Mesenchymal stem cell (in vitro differentiated cells and primary cell): ENCODE measurements around the gene AKNA.

Experiments used
- DNase-seq: peaks from one replicate; pipeline ENCODE4 v3.0.0-alpha.2; 2013
- H2AFZ ChIP-seq: one replicate; pipeline ENCODE4 v1.6.1; 2013; ENCODE audit warnings: low read depth, mild to moderate bottlenecking, control low read depth, inconsistent platforms, low read length, moderate library complexity
- H2AK5ac ChIP-seq: 2 replicates; pipeline ENCODE4 v1.6.1; 2013; ENCODE audit warnings: low read length, moderate library complexity, mild to moderate bottlenecking, inconsistent platforms; ENCODE audit not compliant: severe bottlenecking
- H2BK120ac ChIP-seq: one replicate; pipeline ENCODE4 v1.6.1; 2013; ENCODE audit warnings: low read depth, mild to moderate bottlenecking, inconsistent platforms, low read length, moderate library complexity
- H2BK12ac ChIP-seq, 2 experiments: one replicate each; pipeline ENCODE4 v1.6.1; 2013; ENCODE audit warnings: inconsistent platforms in 2 of 2, low read length in 2 of 2, mild to moderate bottlenecking in 2 of 2, moderate library complexity in 2 of 2, control low read depth in 1 of 2
- H2BK15ac ChIP-seq: one replicate; pipeline ENCODE4 v1.6.1; 2013; ENCODE audit warnings: mild to moderate bottlenecking, low read depth, inconsistent platforms; ENCODE audit not compliant: poor library complexity, severe bottlenecking
- H2BK5ac ChIP-seq: 2 replicates; pipeline ENCODE4 v1.6.1; 2013; ENCODE audit warnings: low read depth, mild to moderate bottlenecking, low read length, control low read depth, inconsistent platforms; ENCODE audit not compliant: poor library complexity, severe bottlenecking
- H3K14ac ChIP-seq, 2 experiments: one replicate each; pipeline ENCODE4 v1.6.1; 2013; ENCODE audit warnings: inconsistent platforms in 2 of 2, low read length in 2 of 2, control low read depth in 1 of 2, mild to moderate bottlenecking in 1 of 2, moderate library complexity in 1 of 2
- H3K18ac ChIP-seq, 2 experiments: one replicate each; pipeline ENCODE4 v1.6.1; 2013; ENCODE audit warnings: inconsistent platforms in 2 of 2, low read length in 2 of 2, control low read depth in 1 of 2, low read depth in 1 of 2, mild to moderate bottlenecking in 1 of 2
- H3K23ac ChIP-seq, 2 experiments: one replicate each; pipeline ENCODE4 v1.6.1; 2013; ENCODE audit warnings: inconsistent platforms in 2 of 2, low read length in 2 of 2, mild to moderate bottlenecking in 2 of 2, moderate library complexity in 2 of 2, control low read depth in 1 of 2
- H3K27ac ChIP-seq: 2 replicates; pipeline ENCODE4 v1.5.1; 2013; ENCODE audit warnings: mild to moderate bottlenecking, moderate library complexity, low read length, control low read depth, inconsistent platforms; ENCODE audit not compliant: poor library complexity, severe bottlenecking
- H3K27me3 ChIP-seq, 2 experiments: 2 replicates each; pipeline versions ENCODE4 v1.6.1 to v1.7.0; 2013; ENCODE audit warnings: low read length in 2 of 2, mild to moderate bottlenecking in 2 of 2, moderate library complexity in 2 of 2, control low read depth in 1 of 2, inconsistent platforms in 1 of 2; ENCODE audit not compliant: control insufficient read depth in 1 of 2, insufficient read depth in 1 of 2
- H3K36me3 ChIP-seq, 2 experiments: 2 replicates each; pipeline versions ENCODE4 v1.6.1 to v1.7.0; 2013; ENCODE audit warnings: low read length in 2 of 2, control low read depth in 1 of 2, inconsistent platforms in 1 of 2, low read depth in 1 of 2, mild to moderate bottlenecking in 1 of 2; ENCODE audit not compliant: insufficient read depth in 2 of 2, control insufficient read depth in 1 of 2
- H3K4ac ChIP-seq, 2 experiments: one replicate each; pipeline ENCODE4 v1.6.1; 2013; ENCODE audit warnings: inconsistent platforms in 2 of 2, low read length in 2 of 2, mild to moderate bottlenecking in 2 of 2, moderate library complexity in 2 of 2, control low read depth in 1 of 2, low read depth in 1 of 2
- H3K4me1 ChIP-seq: 2 replicates; pipeline ENCODE4 v1.6.1; 2013; ENCODE audit warnings: low read depth, low read length, control low read depth; ENCODE audit not compliant: control insufficient read depth, insufficient read depth
- H3K4me2 ChIP-seq: 2 replicates; pipeline ENCODE4 v1.6.1; 2013; ENCODE audit warnings: low read length, mild to moderate bottlenecking, inconsistent platforms; ENCODE audit not compliant: poor library complexity, severe bottlenecking
- H3K4me3 ChIP-seq, 2 experiments: 2 replicates each; pipeline versions ENCODE4 v1.5.1 to v1.7.0; 2013; ENCODE audit warnings: low read length in 2 of 2, mild to moderate bottlenecking in 2 of 2, control low read depth in 1 of 2, low read depth in 1 of 2; ENCODE audit not compliant: insufficient read depth in 1 of 2
- H3K79me1 ChIP-seq: replicated peaks from 2 replicates; pipeline ENCODE4 v1.6.1; 2013; ENCODE audit warnings: mild to moderate bottlenecking, control low read depth, low read length, inconsistent platforms; ENCODE audit not compliant: poor library complexity, severe bottlenecking
- H3K9ac ChIP-seq: 2 replicates; pipeline ENCODE4 v1.7.0; 2013; ENCODE audit warnings: mild to moderate bottlenecking, low read length, moderate library complexity
- H3K9me3 ChIP-seq: 2 replicates; pipeline ENCODE4 v1.7.0; 2013; ENCODE audit warnings: mild to moderate bottlenecking, low read length; ENCODE audit not compliant: control insufficient read depth
- H4K8ac ChIP-seq: one replicate; pipeline ENCODE4 v1.6.1; 2013; ENCODE audit warnings: inconsistent platforms, mild to moderate bottlenecking, low read length, moderate library complexity
- H4K91ac ChIP-seq: one replicate; pipeline ENCODE4 v1.6.1; 2013; ENCODE audit warnings: mild to moderate bottlenecking, low read length, inconsistent platforms
- WGBS: methylation state at CpG from one replicate; pipeline ENCODE4 v1.1.7; 2013; ENCODE audit warnings: mixed read lengths; 5-methylcytosine and 5-hydroxymethylcytosine counted together

AKNA gene

GRCh38 chr9:114388764-114389375 is 1.1 kb upstream of the AKNA start:
- Histone ChIP-seq H3K23ac (no peak overlapping the region), H2AK5ac (peak overlapping the region; percentile 5), H3K9ac (peak overlapping the region; percentile 90), H2BK12ac (peak overlapping the region; percentile 92), H4K8ac (peak overlapping the region; percentile 77), H2BK5ac (no peak overlapping the region), H3K9me3 (no peaks in the 10 kb centered on the region), H2AFZ (no peak overlapping the region), H2BK15ac (no peak overlapping the region), H3K4me2 (no peak overlapping the region), H3K4me1 (peaks cover 30% of the 10 kb centered on the region), H3K4ac (peak overlapping the region; percentile 68 to 69), H3K79me1 (peaks cover 3% of the 10 kb centered on the region), H2BK120ac (peak overlapping the region; percentile 69), H3K4me3 (no peak overlapping the region), H3K27me3 (no peaks in the 10 kb centered on the region), H3K14ac (peak overlapping the region in 1 of 2 experiments; percentile 41), H3K27ac (no peak overlapping the region), H4K91ac (peak overlapping the region; percentile 96), H3K36me3 (no peaks in the 10 kb centered on the region), H3K18ac (peak overlapping the region; percentile 75 to 92)
- WGBS: 89% methylated on average over 8 of the region's 9 CpGs
- no peak for DNase-seq

DNA sequence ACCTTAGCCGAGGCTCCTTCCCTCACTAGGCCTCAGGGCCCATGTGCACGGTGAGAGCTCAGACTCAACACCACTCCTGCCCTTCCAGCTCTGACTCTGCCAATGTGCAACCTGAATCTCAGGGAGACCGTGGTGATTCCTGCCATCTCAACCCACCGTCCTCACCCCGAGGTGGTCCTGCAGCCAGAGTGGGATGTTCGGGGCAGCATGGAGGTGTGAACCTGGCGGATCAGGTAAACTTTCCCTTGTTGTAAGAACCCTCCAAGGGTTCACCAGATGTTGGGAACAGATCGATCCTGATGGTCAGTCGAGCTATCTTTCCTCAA is 538 bp upstream of the AKNA start:
- H3K23ac ChIP-seq: no peak overlapping the region
- peaks cover 35% of the 10 kb centered on the region for H3K4me1 ChIP-seq
- 76% methylated on average over 9 of the region's 9 CpGs for whole genome bisulfite sequencing
- no peak overlapping the region for H2BK5ac ChIP-seq
- no peak overlapping the region for H3K4me2 ChIP-seq
- peak overlapping the region; percentile 75 to 92 for H3K18ac ChIP-seq
- peak overlapping the region; percentile 77 for H4K8ac ChIP-seq
- no peak for DNase-seq
- H3K79me1 ChIP-seq: peaks cover 3% of the 10 kb centered on the region
- no peaks in the 10 kb centered on the region for H3K27me3 ChIP-seq
- H3K4ac ChIP-seq: peak overlapping the region; percentile 68 to 69
- H3K14ac ChIP-seq: peak overlapping the region in 1 of 2 experiments; percentile 75
- no peak overlapping the region for H2AFZ ChIP-seq
- peak overlapping the region; percentile 77 for H3K27ac ChIP-seq
- peak overlapping the region; percentile 90 for H3K9ac ChIP-seq
- peak overlapping the region; percentile 96 for H4K91ac ChIP-seq
- no peaks in the 10 kb centered on the region for H3K9me3 ChIP-seq
- no peaks in the 10 kb centered on the region for H3K36me3 ChIP-seq
- peak overlapping the region; percentile 92 for H2BK12ac ChIP-seq
- H3K4me3 ChIP-seq: peak overlapping the region in 1 of 2 experiments; percentile 91
- H2BK15ac ChIP-seq: peak overlapping the region; percentile 92
- H2AK5ac ChIP-seq: peak overlapping the region; percentile 2
- peak overlapping the region; percentile 69 for H2BK120ac ChIP-seq

GRCh38 chr9:114386886-114387679 is 699 bp downstream of the AKNA start:
- peak; percentile 57 for DNase-seq
- H3K36me3 ChIP-seq: no peaks in the 10 kb centered on the region
- H4K8ac ChIP-seq: peak overlapping the region; percentile 73
- H3K4me1 ChIP-seq: peaks cover 40% of the 10 kb centered on the region
- peak overlapping the region; percentile 12 to 88 for H2BK12ac ChIP-seq
- no peak overlapping the region for H2BK5ac ChIP-seq
- no peaks in the 10 kb centered on the region for H3K27me3 ChIP-seq
- H3K4me3 ChIP-seq: peak overlapping the region; percentile 55 to 91
- H3K79me1 ChIP-seq: peaks cover 6% of the 10 kb centered on the region
- H4K91ac ChIP-seq: peak overlapping the region; percentile 96
- H3K9ac ChIP-seq: peak overlapping the region; percentile 90
- H3K9me3 ChIP-seq: no peaks in the 10 kb centered on the region
- peak overlapping the region; percentile 1 for H2AK5ac ChIP-seq
- peak overlapping the region; percentile 69 for H3K4me2 ChIP-seq
- 13% methylated on average over 16 of the region's 18 CpGs for WGBS
- H3K27ac ChIP-seq: peak overlapping the region; percentile 77
- peak overlapping the region in 1 of 2 experiments; percentile 84 for H3K14ac ChIP-seq
- peak overlapping the region; percentile 1 for H2BK120ac ChIP-seq
- H3K23ac ChIP-seq: peak overlapping the region in 1 of 2 experiments; percentile 89
- H2AFZ ChIP-seq: peak overlapping the region; percentile 33
- no peak overlapping the region for H2BK15ac ChIP-seq
- H3K18ac ChIP-seq: peak overlapping the region; percentile 68 to 96
- H3K4ac ChIP-seq: peak overlapping the region; percentile 11 to 71

- no peak overlapping the region for H4K8ac ChIP-seq
- H2BK5ac ChIP-seq: no peak overlapping the region
- peak overlapping the region in 1 of 2 experiments; percentile 84 for H3K14ac ChIP-seq
- peaks cover 40% of the 10 kb centered on the region for H3K4me1 ChIP-seq
- H3K23ac ChIP-seq: peak overlapping the region in 1 of 2 experiments; percentile 37
- H3K79me1 ChIP-seq: peaks cover 10% of the 10 kb centered on the region
- H3K9ac ChIP-seq: peak overlapping the region; percentile 90
- DNase-seq: peak; percentile 15
- H3K4ac ChIP-seq: peak overlapping the region; percentile 3 to 71
- H3K18ac ChIP-seq: peak overlapping the region; percentile 31 to 96
- peak overlapping the region; percentile 17 to 91 for H3K4me3 ChIP-seq
- H2AFZ ChIP-seq: no peak overlapping the region
- peak overlapping the region; percentile 78 for H2BK15ac ChIP-seq
- peak overlapping the region; percentile 55 for H2BK120ac ChIP-seq
- H3K9me3 ChIP-seq: no peaks in the 10 kb centered on the region
- WGBS: 57% methylated on average over 9 of the region's 10 CpGs
- H2BK12ac ChIP-seq: peak overlapping the region in 1 of 2 experiments; percentile 32
- H2AK5ac ChIP-seq: peak overlapping the region; percentile 69
- peak overlapping the region; percentile 44 for H4K91ac ChIP-seq
- H3K4me2 ChIP-seq: peak overlapping the region; percentile 69
- H3K36me3 ChIP-seq: peaks cover 0 to 3% of the 10 kb centered on the region in 2 experiments
- H3K27me3 ChIP-seq: no peaks in the 10 kb centered on the region
- peak overlapping the region; percentile 77 for H3K27ac ChIP-seq
Observed at GRCh38 chr9:114386361-114386885, 1.4 kb downstream of the AKNA start.
